HG03521 (cell line): ENCODE measurements around the gene ABHD17B.

Source experiments
- ATAC-seq: cut with Tn5 transposase; IDR thresholded peaks from one replicate; pipeline ENCODE4 v1.9.1; 2021; ENCODE audit warnings: mild to moderate bottlenecking, moderate library complexity; ENCODE audit not compliant: unreplicated experiment

ABHD17B gene

DNA sequence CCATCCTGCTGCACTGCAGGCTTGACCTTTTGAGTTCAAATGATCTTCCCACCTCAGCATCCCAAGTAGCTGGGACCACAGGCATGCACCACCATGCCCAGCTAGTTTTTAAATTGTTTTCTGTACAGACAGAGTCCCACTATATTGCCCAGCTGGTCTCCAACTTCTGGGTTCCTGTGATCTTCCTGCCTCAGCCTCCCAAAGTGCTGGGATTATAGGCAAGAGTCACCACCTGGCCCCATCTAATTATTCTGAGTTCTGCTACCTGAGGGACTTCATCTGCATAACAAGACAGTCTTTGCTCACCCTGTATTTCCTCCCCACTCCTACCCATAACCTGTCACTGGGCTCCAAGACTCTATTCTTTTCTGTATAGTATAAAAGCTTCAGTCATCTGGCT, 88.1 kb downstream of the ABHD17B start:
- no peak for ATAC-seq

DNA sequence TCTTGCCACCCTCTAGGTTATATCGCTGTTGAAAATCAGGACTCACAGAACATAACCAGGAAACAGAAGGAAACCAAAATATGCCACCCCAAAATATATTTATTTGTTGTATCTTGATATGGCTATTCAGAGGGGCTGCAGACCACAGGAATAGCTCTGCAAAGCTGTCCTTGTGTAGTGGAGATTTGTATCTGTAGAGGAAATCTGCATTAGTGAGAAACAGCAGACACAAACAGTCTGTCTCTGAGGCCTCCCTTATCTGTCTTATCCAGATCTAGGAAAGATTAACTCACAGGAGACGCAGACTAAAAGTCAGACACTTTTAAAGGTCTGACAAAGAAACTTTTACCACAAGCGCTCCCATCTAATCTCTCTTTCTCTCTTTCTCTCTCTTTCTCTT, 88.5 kb downstream of the ABHD17B start:
- ATAC-seq: no peak

DNA sequence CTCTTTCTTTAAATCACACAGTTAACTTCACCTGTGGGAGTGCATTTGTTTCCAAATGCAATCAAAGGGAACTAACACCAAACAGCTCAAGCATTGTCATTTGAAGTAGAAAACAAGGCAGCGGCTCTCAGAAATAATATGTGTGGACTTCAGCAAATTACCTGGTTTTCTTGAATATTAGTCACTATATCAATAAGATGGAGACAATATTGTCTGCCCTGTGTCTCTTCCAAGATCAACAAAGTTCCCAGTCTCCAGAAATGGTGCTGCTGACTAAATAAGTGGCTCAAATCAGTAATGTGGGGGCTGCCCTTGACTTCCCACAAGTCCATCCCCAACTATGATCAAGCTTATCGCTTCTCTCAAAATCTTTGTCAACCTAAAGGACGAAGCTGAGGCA, 89.6 kb downstream of the ABHD17B start:
- no peak for ATAC-seq

DNA sequence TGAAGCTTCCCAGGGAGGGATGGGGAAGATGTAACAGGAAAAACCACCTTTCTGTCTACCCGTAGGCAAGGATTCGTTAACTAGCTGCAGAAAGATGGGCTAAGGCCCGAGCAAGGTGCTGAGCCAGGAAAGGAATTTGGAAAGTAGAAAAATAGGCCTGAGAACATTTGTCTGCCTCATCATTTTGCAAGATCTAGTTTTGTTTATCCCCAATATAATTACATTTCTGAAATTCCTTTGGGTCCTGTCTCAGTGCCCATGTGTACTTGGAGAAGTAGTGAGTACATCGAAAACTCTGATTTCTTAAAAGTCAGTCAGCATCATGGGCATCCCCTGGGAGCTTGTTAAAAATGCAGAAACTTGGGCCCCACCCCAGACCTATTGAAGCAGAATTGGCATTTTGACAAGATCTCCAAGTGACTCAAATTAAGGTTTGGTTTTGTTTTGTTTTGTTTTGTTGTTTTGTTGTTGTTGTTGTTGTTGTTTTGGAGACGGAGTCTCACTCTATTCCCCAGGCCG, 90.5 kb downstream of the ABHD17B start:
- ATAC-seq: no peak

DNA sequence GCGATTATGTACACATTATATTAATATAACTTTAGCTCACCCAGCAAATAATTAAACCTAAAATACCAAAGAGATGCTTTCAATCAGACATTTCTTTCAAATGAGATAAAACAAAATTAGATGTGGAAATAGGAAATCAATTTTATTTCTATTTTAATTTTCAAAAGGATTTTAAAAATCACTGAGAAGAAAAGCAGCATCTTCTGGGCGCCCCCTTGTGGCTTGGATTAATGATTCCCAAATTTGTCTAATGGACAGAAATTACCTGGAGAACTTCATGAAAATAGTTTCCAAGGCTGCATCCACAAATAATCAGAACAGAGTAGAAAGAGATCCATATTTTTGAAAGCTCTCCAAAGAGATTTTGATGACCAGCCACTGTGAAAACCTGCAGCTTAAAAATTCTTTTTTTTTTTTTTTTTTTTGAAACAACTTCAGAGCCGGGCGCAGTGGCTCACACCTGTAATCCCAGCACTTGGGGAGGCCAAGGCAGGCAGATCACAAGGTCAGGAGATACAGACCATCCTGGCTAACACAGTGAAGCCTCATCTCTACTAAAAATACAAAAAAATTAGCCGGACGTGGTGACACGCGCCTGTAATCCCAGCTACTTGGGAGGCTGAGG, 91.8 kb downstream of the ABHD17B start:
- no peak for ATAC-seq

DNA sequence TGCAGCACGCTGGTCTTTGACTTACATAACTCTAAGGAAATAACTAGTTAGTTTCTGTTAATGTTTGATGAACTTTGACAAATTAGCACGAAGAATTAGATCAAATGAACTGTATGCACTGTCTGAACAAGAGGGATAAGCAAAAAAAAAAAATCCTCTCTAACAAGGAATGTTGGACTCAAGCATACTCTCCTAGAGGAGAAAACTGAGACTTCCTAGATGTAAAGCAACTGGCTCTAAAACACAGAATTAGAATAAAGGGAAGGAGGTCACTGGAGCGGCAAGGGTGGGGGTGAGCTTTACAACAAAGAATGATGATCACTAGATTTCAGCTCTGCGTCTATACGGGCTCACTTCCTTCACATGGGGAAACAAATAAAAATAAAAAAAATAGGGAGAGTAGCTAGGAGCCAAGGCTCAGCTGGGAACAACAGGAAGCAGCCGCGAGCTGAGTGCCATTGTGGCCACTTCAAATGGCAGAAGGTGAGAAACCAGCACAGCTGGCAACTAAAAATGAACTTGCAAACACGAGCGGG, 94.0 kb downstream of the ABHD17B start:
- ATAC-seq: no peak
